HepG2 (cell line): ENCODE measurements around the gene CCDC88B. TPM values are rescaled to one million over a fixed set of nuclear protein-coding genes. Genes with fewer than 3 reads are reported as not detected.
A peak's percentile ranks its signal among the peaks of the same experiment; 100 is the strongest.

Source experiments
- DMAP1 ChIP-seq: IDR thresholded peaks from 2 replicates; pipeline ENCODE4 v1.6.1; 2016
- ESRRA ChIP-seq: sonication (generic); formaldehyde crosslinking; IDR thresholded peaks from 2 replicates; pipeline ENCODE4 v1.5.1; 2020; ENCODE audit warnings: mild to moderate bottlenecking, low read depth, missing genetic modification reagents
- GATA4 ChIP-seq: sonication (generic); IDR thresholded peaks from 2 replicates; pipeline ENCODE4 v1.6.1; 2016; ENCODE audit warnings: antibody characterized with exemption, low read depth, borderline replicate concordance
- HNF4A ChIP-seq: sonication (generic); formaldehyde crosslinking; IDR thresholded peaks from 2 replicates; pipeline ENCODE4 v1.4.0; 2020; ENCODE audit warnings: missing genetic modification reagents
- KLF9 ChIP-seq: IDR thresholded peaks from 2 replicates; pipeline ENCODE4 v1.6.1; 2016; ENCODE audit warnings: low read depth
- LCORL ChIP-seq, 2 experiments: fragments of 450-650 bp in 1 of 2; sonication (generic) in 1 of 2; formaldehyde crosslinking in 1 of 2; IDR thresholded peaks; 2 replicates each; pipeline versions ENCODE4 v1.5.0 to v1.6.1; 2017 to 2020; ENCODE audit warnings: antibody characterized with exemption in 1 of 2, missing genetic modification reagents in 1 of 2
- NR2F1 ChIP-seq, 2 experiments: fragments of 450-650 bp in 1 of 2; formaldehyde crosslinking in 1 of 2; IDR thresholded peaks; 2 replicates each; pipeline versions ENCODE4 v1.5.0 to v1.6.1; 2016 to 2020; ENCODE audit warnings: mild to moderate bottlenecking in 1 of 2, missing compliant biosample characterization in 1 of 2, missing genetic modification reagents in 1 of 2, moderate library complexity in 1 of 2
- PAWR ChIP-seq: sonication (generic); formaldehyde crosslinking; IDR thresholded peaks from 2 replicates; pipeline ENCODE4 v1.4.0; 2020; ENCODE audit warnings: missing genetic modification reagents, mild to moderate bottlenecking, borderline replicate concordance
- ZMYM3 ChIP-seq: sonication (generic); formaldehyde crosslinking; IDR thresholded peaks from 2 replicates; pipeline ENCODE4 v1.5.1; 2020; ENCODE audit warnings: mild to moderate bottlenecking, missing genetic modification reagents
- ZNF331 ChIP-seq: sonication (generic); formaldehyde crosslinking; IDR thresholded peaks from 2 replicates; pipeline ENCODE4 v1.4.0; 2020; ENCODE audit warnings: missing genetic modification reagents
- ZNF343 ChIP-seq: sonication (generic); formaldehyde crosslinking; IDR thresholded peaks from 2 replicates; pipeline ENCODE4 v1.4.0; 2020; ENCODE audit warnings: mild to moderate bottlenecking, missing genetic modification reagents
- ZNF883 ChIP-seq: sonication (generic); formaldehyde crosslinking; IDR thresholded peaks from 2 replicates; pipeline ENCODE4 v1.5.1; 2020; ENCODE audit warnings: mild to moderate bottlenecking, missing genetic modification reagents; ENCODE audit errors: not compliant biosample characterization
- polyA plus RNA-seq, 8 experiments: library from polyadenylated mRNA; depleted of rRNA in 3 of 8; stranded (reverse) in 7 of 8; unstranded in 1 of 8; fragments of >200 nt; fragmentation: Illumina TruSeq in 4 of 8; extraction: Trizol in 4 of 8; gene quantifications; 2 replicates each; pipeline versions ENCODE4 v1.2.1 to v1.2.3, GENCODE V29; 2011 to 2016; ENCODE audit warnings: low read depth in 4 of 8, missing spikeins in 1 of 8, mixed read lengths in 1 of 8; ENCODE audit not compliant: insufficient read depth in 1 of 8
- total RNA-seq, 5 experiments: library from RNA; depleted of rRNA; stranded (reverse); fragments of >200 nt; fragmentation: Illumina TruSeq; extraction: Trizol; gene quantifications; 2 replicates each; pipeline ENCODE4 v1.2.3, GENCODE V29; 2016; ENCODE audit warnings: low read depth in 1 of 5
- TF ChIP-seq, protein P1 (sequence below), 2 experiments: sonication (generic) in 1 of 2; formaldehyde crosslinking in 1 of 2; IDR thresholded peaks; 2 replicates each; pipeline versions ENCODE4 v1.4.0 to v1.6.1; 2016 to 2020; ENCODE audit warnings: borderline replicate concordance in 1 of 2, low read depth in 1 of 2, mild to moderate bottlenecking in 1 of 2, missing genetic modification reagents in 1 of 2
- TF ChIP-seq, protein P2 (sequence below): sonication (generic); formaldehyde crosslinking; IDR thresholded peaks from 2 replicates; pipeline ENCODE4 v1.5.0; 2020; ENCODE audit warnings: mild to moderate bottlenecking, missing genetic modification reagents, borderline replicate concordance
- TF ChIP-seq, protein P3 (sequence below): sonication (generic); formaldehyde crosslinking; IDR thresholded peaks from 2 replicates; pipeline ENCODE4 v1.4.0; 2020; ENCODE audit warnings: missing genetic modification reagents
- TF ChIP-seq, protein P4 (sequence below): IDR thresholded peaks from 2 replicates; pipeline ENCODE4 v1.6.1; 2016; ENCODE audit warnings: missing compliant biosample characterization, missing genetic modification reagents, borderline replicate concordance

Gene CCDC88B
- total and polyA plus RNA-seq, 2 of the 13 experiments (the other 11 are each of a cell fraction or from before 2014, with no cell fraction given): 3.6 to 4.8 TPM

DNA sequence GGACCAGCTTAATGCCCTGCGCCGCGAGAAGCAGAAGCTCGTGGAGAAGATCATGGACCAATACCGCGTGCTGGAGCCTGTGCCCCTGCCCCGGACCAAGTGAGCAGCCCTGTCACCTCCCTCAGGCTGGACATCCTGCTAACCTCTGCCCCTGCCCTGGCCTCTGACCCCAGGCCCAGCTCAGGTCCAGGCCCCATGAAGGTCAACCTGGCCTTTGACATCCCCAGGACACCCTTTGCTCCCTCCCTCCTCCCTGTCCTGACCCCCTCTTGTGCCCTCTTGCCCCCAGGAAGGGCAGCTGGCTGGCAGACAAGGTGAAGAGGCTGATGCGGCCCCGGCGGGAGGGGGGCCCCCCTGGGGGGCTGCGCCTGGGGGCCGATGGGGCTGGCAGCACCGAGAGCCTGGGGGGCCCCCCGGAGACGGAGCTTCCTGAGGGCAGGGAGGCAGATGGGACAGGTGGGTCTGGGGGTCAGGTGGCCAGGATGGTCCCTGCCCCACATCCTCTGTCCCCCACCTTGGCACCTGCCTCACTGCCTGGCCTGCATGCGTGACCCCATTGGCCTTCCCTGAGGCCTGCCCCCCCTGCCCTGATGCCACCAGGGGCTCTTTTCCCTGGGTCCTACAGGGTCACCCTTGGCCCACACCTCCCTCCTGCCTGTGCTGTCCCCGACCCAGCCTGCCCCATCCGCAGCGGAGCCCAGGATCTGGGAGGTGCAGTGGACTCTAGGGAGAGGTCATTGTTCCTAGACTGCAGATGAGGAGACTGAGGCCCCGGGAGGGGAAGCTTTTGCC lies 13.9 kb downstream of the CCDC88B start (continued):
- TF ChIP-seq DMAP1 (CRISPR knock-in tag) (no peak), PAWR (CRISPR knock-in tag) (no peak), GATA4 (no peak), LCORL (IDR thresholded peaks at IDR 0.05) (no peak), LCORL (CRISPR knock-in tag; IDR thresholded peaks at IDR 0.05) (no peak), ZNF883 (CRISPR knock-in tag) (peak; percentile 38), ESRRA (CRISPR knock-in tag) (peak; percentile 94), NR2F1 (CRISPR knock-in tag; IDR thresholded peaks at IDR 0.05) (peak; percentile 35 to 80; a peak in 2 of 4 replicates), ZMYM3 (peak; percentile 85), ZNF343 (CRISPR knock-in tag) (no peak), HNF4A (peak; percentile 71), KLF9 (CRISPR knock-in tag) (no peak), ZNF331 (no peak)
- TF ChIP-seq, protein P1, sequence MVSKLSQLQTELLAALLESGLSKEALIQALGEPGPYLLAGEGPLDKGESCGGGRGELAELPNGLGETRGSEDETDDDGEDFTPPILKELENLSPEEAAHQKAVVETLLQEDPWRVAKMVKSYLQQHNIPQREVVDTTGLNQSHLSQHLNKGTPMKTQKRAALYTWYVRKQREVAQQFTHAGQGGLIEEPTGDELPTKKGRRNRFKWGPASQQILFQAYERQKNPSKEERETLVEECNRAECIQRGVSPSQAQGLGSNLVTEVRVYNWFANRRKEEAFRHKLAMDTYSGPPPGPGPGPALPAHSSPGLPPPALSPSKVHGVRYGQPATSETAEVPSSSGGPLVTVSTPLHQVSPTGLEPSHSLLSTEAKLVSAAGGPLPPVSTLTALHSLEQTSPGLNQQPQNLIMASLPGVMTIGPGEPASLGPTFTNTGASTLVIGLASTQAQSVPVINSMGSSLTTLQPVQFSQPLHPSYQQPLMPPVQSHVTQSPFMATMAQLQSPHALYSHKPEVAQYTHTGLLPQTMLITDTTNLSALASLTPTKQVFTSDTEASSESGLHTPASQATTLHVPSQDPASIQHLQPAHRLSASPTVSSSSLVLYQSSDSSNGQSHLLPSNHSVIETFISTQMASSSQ (IDR thresholded peaks at IDR 0.05; ENCODE audit: low read depth): no peak
- TF ChIP-seq, protein P1 (CRISPR knock-in tag; IDR thresholded peaks at IDR 0.05; ENCODE audit: borderline replicate concordance): no peak
- TF ChIP-seq, protein P2, sequence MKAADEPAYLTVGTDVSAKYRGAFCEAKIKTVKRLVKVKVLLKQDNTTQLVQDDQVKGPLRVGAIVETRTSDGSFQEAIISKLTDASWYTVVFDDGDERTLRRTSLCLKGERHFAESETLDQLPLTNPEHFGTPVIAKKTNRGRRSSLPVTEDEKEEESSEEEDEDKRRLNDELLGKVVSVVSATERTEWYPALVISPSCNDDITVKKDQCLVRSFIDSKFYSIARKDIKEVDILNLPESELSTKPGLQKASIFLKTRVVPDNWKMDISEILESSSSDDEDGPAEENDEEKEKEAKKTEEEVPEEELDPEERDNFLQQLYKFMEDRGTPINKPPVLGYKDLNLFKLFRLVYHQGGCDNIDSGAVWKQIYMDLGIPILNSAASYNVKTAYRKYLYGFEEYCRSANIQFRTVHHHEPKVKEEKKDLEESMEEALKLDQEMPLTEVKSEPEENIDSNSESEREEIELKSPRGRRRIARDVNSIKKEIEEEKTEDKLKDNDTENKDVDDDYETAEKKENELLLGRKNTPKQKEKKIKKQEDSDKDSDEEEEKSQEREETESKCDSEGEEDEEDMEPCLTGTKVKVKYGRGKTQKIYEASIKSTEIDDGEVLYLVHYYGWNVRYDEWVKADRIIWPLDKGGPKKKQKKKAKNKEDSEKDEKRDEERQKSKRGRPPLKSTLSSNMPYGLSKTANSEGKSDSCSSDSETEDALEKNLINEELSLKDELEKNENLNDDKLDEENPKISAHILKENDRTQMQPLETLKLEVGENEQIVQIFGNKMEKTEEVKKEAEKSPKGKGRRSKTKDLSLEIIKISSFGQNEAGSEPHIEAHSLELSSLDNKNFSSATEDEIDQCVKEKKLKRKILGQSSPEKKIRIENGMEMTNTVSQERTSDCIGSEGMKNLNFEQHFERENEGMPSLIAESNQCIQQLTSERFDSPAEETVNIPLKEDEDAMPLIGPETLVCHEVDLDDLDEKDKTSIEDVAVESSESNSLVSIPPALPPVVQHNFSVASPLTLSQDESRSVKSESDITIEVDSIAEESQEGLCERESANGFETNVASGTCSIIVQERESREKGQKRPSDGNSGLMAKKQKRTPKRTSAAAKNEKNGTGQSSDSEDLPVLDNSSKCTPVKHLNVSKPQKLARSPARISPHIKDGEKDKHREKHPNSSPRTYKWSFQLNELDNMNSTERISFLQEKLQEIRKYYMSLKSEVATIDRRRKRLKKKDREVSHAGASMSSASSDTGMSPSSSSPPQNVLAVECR: no peak
- TF ChIP-seq, protein P3, sequence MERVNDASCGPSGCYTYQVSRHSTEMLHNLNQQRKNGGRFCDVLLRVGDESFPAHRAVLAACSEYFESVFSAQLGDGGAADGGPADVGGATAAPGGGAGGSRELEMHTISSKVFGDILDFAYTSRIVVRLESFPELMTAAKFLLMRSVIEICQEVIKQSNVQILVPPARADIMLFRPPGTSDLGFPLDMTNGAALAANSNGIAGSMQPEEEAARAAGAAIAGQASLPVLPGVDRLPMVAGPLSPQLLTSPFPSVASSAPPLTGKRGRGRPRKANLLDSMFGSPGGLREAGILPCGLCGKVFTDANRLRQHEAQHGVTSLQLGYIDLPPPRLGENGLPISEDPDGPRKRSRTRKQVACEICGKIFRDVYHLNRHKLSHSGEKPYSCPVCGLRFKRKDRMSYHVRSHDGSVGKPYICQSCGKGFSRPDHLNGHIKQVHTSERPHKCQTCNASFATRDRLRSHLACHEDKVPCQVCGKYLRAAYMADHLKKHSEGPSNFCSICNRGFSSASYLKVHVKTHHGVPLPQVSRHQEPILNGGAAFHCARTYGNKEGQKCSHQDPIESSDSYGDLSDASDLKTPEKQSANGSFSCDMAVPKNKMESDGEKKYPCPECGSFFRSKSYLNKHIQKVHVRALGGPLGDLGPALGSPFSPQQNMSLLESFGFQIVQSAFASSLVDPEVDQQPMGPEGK (CRISPR knock-in tag): peak; percentile 41; the same call in 1 of the 2 replicates
- TF ChIP-seq, protein P4, sequence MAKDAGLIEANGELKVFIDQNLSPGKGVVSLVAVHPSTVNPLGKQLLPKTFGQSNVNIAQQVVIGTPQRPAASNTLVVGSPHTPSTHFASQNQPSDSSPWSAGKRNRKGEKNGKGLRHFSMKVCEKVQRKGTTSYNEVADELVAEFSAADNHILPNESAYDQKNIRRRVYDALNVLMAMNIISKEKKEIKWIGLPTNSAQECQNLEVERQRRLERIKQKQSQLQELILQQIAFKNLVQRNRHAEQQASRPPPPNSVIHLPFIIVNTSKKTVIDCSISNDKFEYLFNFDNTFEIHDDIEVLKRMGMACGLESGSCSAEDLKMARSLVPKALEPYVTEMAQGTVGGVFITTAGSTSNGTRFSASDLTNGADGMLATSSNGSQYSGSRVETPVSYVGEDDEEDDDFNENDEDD: no peak
